DND-41 (cell line): ENCODE measurements around the gene KASH5.

ENCODE experiments used
- ATAC-seq: fragments of 200-7000 bp; cut with Tn5 transposase; 3 replicates; pipeline ENCODE4 v1.9.1; 2021; ENCODE audit warnings: low read depth; ENCODE audit not compliant: insufficient read depth
- DNase-seq: peaks from one replicate; pipeline ENCODE4 v3.0.0-alpha.2; 2020
- H2AFZ ChIP-seq: 2 replicates; pipeline ENCODE4 v1.6.0; 2012; ENCODE audit warnings: low read depth, low read length
- H3K27ac ChIP-seq: 2 replicates; pipeline ENCODE4 v1.5.1; 2012; ENCODE audit warnings: low read length, inconsistent platforms
- H3K27me3 ChIP-seq: fragments of 200-600 bp; sonication (generic); 2 replicates; pipeline ENCODE4 v1.6.0; 2012; ENCODE audit warnings: low read length, mild to moderate bottlenecking, inconsistent platforms; ENCODE audit not compliant: insufficient read depth, poor library complexity
- H3K36me3 ChIP-seq: 2 replicates; pipeline ENCODE4 v1.5.1; 2012; ENCODE audit warnings: low read length, inconsistent platforms; ENCODE audit not compliant: insufficient read depth
- H3K4me1 ChIP-seq: 2 replicates; pipeline ENCODE4 v1.5.1; 2012; ENCODE audit warnings: mild to moderate bottlenecking, low read length; ENCODE audit not compliant: insufficient read depth
- H3K4me2 ChIP-seq: 2 replicates; pipeline ENCODE4 v1.6.0; 2012; ENCODE audit warnings: mild to moderate bottlenecking, moderate library complexity, low read length, inconsistent platforms; ENCODE audit not compliant: insufficient read depth
- H3K4me3 ChIP-seq, 2 experiments: fragments of 200-600 bp in 1 of 2; shearing (Covaris generic) in 1 of 2; 2 replicates each; pipeline ENCODE4 v1.5.1; 2012 to 2016; ENCODE audit warnings: inconsistent platforms in 2 of 2, low read length in 2 of 2, mild to moderate bottlenecking in 2 of 2, low read depth in 1 of 2, moderate library complexity in 1 of 2
- H3K79me2 ChIP-seq: 2 replicates; pipeline ENCODE4 v1.6.0; 2012; ENCODE audit warnings: low read length, inconsistent platforms; ENCODE audit not compliant: insufficient read depth
- H3K9ac ChIP-seq: 2 replicates; pipeline ENCODE4 v1.6.0; 2012; ENCODE audit warnings: low read depth, mild to moderate bottlenecking, inconsistent platforms, low read length, moderate library complexity
- H3K9me3 ChIP-seq: 2 replicates; pipeline ENCODE4 v1.5.1; 2012; ENCODE audit warnings: low read length, moderate library complexity, mild to moderate bottlenecking, inconsistent platforms; ENCODE audit not compliant: insufficient read depth, severe bottlenecking
- H4K20me1 ChIP-seq: 2 replicates; pipeline ENCODE4 v1.6.0; 2012; ENCODE audit warnings: low read length; ENCODE audit not compliant: insufficient read depth
- EZH2 ChIP-seq: IDR thresholded peaks from 3 replicates; pipeline ENCODE4 v1.6.1; 2012; ENCODE audit warnings: borderline replicate concordance, low read depth, mild to moderate bottlenecking, moderate library complexity, low read length, inconsistent platforms; ENCODE audit not compliant: severe bottlenecking
- TF ChIP-seq, protein P1 (sequence below): IDR thresholded peaks from 2 replicates; pipeline ENCODE4 v1.5.1; 2012; ENCODE audit warnings: borderline replicate concordance, low read length, moderate library complexity, mild to moderate bottlenecking; ENCODE audit not compliant: poor library complexity, severe bottlenecking; ENCODE audit errors: extremely low read depth

Gene KASH5

GRCh38 chr19:49382639-49383038 is 5.4 kb upstream of the KASH5 start:
- Histone ChIP-seq H4K20me1 (no peaks in the 10 kb centered on the region), H3K9ac (no peak overlapping the region), H3K4me3 (no peak overlapping the region), H3K9me3 (no peaks in the 10 kb centered on the region), H2AFZ (no peak overlapping the region), H3K27ac (no peak overlapping the region), H3K4me2 (no peak overlapping the region), H3K79me2 (no peaks in the 10 kb centered on the region), H3K4me1 (no peaks in the 10 kb centered on the region), H3K36me3 (no peaks in the 10 kb centered on the region), H3K27me3 (no peaks in the 10 kb centered on the region)
- TF ChIP-seq EZH2: no peak
- TF ChIP-seq, protein P1, sequence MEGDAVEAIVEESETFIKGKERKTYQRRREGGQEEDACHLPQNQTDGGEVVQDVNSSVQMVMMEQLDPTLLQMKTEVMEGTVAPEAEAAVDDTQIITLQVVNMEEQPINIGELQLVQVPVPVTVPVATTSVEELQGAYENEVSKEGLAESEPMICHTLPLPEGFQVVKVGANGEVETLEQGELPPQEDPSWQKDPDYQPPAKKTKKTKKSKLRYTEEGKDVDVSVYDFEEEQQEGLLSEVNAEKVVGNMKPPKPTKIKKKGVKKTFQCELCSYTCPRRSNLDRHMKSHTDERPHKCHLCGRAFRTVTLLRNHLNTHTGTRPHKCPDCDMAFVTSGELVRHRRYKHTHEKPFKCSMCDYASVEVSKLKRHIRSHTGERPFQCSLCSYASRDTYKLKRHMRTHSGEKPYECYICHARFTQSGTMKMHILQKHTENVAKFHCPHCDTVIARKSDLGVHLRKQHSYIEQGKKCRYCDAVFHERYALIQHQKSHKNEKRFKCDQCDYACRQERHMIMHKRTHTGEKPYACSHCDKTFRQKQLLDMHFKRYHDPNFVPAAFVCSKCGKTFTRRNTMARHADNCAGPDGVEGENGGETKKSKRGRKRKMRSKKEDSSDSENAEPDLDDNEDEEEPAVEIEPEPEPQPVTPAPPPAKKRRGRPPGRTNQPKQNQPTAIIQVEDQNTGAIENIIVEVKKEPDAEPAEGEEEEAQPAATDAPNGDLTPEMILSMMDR: no peak
- ATAC-seq (no peak), DNase-seq (no peak)

DNA sequence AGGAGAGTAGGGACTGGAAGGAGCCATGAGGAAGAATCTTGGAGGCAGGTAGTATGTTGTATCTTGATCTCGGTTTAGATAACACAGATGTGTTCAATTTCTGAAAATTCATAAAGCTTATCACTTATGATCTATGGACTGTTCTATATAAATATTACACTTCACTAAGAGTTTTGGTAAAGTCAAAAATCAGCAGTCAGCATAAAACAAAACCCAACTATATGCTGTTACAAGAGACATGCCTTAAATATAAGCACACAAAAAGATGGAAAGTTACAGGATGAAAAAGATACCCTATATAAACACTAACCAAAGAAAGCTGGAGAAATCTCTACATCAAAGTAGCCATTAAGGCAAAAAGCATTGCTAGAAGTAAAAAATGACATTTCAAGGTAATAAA is 4.5 kb upstream of the KASH5 start:
- H3K27me3 ChIP-seq: no peaks in the 10 kb centered on the region
- no peaks in the 10 kb centered on the region for H4K20me1 ChIP-seq
- H3K36me3 ChIP-seq: no peaks in the 10 kb centered on the region
- no peak for TF ChIP-seq EZH2
- H2AFZ ChIP-seq: no peak overlapping the region
- no peak overlapping the region for H3K4me2 ChIP-seq
- H3K27ac ChIP-seq: no peak overlapping the region
- no peak for DNase-seq
- no peaks in the 10 kb centered on the region for H3K79me2 ChIP-seq
- no peaks in the 10 kb centered on the region for H3K9me3 ChIP-seq
- no peak overlapping the region for H3K9ac ChIP-seq
- no peaks in the 10 kb centered on the region for H3K4me1 ChIP-seq
- ATAC-seq: no peak
- H3K4me3 ChIP-seq: no peak overlapping the region

GRCh38 chr19:49389406-49389805 is 1.4 kb downstream of the KASH5 start:
- Histone ChIP-seq H3K9ac (no peak overlapping the region), H3K4me2 (no peak overlapping the region), H3K9me3 (no peaks in the 10 kb centered on the region), H2AFZ (no peak overlapping the region), H3K27ac (no peak overlapping the region), H3K4me3 (no peak overlapping the region), H3K36me3 (no peaks in the 10 kb centered on the region), H3K4me1 (no peaks in the 10 kb centered on the region), H3K27me3 (no peaks in the 10 kb centered on the region), H4K20me1 (no peaks in the 10 kb centered on the region), H3K79me2 (no peaks in the 10 kb centered on the region)
- TF ChIP-seq EZH2: no peak
- TF ChIP-seq, protein P1: no peak
- no peak for DNase-seq
- no peak for ATAC-seq

GRCh38 chr19:49390131-49390928 is 2.3 kb downstream of the KASH5 start:
- ATAC-seq (no peak), DNase-seq (no peak)
- H2AFZ ChIP-seq: no peak overlapping the region
- TF ChIP-seq EZH2: no peak
- TF ChIP-seq, protein P1: no peak
- H3K79me2 ChIP-seq: no peaks in the 10 kb centered on the region
- no peak overlapping the region for H3K4me3 ChIP-seq
- H3K27me3 ChIP-seq: no peaks in the 10 kb centered on the region
- no peak overlapping the region for H3K4me2 ChIP-seq
- no peak overlapping the region for H3K27ac ChIP-seq
- H3K4me1 ChIP-seq: no peaks in the 10 kb centered on the region
- no peak overlapping the region for H3K9ac ChIP-seq
- no peaks in the 10 kb centered on the region for H3K9me3 ChIP-seq
- H4K20me1 ChIP-seq: no peaks in the 10 kb centered on the region
- H3K36me3 ChIP-seq: no peaks in the 10 kb centered on the region
